Measurements from ENCODE around the gene TOR1B.

The TOR1B gene

GRCh38 chr9:129815278-129815677 lies 12.3 kb downstream of the TOR1B start:
- DNase-seq = no peak

DNA sequence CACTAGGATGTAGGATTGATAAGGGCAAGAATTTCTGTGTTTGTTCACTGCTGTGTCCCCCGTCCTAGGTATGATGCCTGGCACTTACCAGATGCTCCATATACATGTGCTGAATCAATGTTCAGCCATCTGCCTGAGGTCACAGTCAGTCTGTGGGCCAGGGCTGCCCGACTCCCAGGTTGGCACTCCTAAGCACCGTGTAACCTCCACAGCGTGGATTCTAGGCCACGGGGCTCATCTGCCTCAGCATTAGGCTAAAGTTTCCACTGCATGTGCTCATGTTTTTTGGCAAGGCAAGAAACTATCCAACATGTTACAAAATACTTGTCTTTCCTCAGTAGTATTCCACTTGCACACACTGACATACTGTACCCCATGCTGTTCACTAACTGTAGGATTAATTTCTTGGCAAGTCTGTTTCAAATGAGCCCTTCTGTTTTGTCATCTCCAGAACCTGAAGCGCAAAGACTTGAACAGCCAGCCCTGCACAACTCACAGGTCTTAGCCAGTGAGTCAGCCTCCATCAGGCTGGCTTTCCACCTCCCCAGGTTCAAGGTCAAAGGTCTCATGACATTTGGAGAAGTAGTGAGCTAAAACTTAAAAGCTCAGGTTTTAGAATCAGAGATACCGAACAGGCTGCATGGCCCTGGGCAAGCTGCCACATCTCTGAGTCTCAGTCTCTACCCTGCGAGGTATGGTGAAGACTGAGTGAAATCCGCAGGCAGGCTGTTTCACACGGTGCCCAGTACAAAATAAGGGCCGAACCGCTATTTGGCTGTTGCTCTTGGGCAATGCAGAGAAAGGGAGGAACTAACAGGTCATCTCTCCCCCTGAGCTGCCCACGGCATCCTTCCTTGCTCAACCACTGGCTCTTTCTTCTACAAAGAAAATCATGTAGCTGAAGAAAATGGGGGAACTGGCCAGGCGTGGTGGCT lies 13.8 kb downstream of the TOR1B start:
- DNase-seq = no peak

DNA sequence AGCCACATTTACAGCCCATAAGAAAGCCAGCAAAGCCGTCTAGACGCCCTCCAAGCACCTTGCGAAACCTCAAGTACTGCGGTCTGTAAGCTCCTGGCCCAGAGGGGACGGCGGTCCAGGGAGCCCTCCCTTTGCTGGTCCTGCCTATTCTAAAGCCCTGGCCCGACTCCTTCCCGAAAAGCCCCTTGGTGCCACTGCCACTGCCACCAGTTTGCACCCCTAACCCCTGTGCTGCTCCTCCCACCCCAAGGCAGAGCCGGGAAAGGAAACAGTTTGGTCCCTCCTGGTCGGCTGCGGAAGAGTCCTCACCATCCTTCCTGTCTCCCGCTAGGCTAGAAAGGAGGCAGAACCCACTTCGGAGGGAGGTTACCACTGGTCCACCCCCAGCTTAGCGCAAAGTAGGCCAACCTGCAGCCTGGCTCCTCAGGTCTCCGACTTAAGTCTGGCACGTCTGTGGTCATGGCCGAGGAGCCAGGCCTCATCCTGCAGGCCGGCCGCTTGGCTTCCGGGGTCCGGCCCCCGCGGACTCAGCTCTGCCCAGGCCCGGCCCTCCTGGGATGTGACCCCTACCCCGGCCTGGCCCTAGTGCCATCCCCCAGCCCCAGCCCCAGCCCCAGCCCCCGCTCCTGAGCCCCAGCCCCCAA lies 20.0 kb downstream of the TOR1B start:
- no peak for DNase-seq

DNA sequence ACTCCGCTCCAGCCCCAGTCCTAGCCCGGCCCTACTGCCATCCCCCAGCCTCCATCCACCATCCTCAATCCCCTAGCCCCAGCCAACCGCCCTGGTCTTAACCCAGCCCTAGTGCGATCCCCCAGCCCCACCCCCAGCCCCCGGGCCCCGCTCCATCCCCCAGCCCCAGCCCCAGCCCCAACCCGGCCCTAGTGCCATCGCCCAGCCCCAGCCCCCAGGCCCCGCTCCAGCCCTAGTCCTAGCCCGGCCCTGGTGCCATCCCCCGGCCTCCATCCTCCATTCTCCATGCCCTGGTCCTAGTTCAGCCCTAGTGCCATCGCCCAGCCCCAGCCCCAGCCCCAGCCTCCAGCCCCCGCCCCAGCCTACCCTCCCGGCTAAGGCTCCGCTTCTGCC lies 20.6 kb downstream of the TOR1B start:
- no peak for DNase-seq

GRCh38 chr9:129823935-129824601 lies 21.1 kb downstream of the TOR1B start, which contains the start of gene TOR1A:
Gene TOR1A (minus strand): TSS chr9:129824136. CDS start chr9:129824085, 51 bp downstream.
- peak; percentile 85 for DNase-seq

DNA sequence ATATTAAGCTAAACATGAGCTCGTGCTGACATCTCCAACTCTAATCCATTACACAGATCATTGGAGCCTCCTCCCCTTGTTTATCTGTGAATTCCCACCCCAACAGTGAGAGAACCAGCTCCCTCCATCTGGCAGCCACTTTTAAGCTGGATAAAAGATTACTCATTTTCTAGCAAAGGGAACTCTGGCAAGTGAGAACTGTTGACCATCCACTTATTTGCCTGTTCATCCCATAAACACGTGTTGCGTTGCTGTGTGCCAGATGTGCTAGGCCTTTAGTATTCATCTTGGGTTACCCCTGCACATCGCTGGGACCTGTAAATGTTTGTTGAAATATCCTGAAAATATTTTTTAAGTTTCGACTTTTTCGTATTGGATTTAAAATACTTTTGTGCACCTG lies 23.4 kb downstream of the TOR1B start:
- no peak for DNase-seq

- no peak for DNase-seq
Observed at GRCh38 chr9:129826759-129827158, 23.8 kb downstream of the TOR1B start.

DNA sequence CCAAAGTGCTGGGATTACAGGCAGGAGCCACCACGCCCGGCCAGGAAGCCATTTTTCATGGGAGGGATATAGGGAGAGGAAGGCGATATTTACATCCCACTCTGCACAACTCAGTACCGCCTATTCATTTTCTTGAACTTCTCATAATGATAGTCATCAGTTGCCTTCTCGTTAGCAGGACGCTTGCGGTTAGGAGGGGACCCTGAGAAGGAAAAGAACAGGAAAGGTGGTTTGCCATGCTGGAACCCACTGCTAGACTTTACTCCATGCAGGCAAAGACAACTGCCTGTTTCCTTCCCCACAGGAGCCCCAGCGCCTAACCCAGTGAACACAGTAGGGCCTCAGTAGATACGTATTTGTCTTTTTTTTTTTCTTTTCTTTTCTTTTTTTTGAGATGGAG lies 25.1 kb downstream of the TOR1B start:
- no peak for DNase-seq

DNA sequence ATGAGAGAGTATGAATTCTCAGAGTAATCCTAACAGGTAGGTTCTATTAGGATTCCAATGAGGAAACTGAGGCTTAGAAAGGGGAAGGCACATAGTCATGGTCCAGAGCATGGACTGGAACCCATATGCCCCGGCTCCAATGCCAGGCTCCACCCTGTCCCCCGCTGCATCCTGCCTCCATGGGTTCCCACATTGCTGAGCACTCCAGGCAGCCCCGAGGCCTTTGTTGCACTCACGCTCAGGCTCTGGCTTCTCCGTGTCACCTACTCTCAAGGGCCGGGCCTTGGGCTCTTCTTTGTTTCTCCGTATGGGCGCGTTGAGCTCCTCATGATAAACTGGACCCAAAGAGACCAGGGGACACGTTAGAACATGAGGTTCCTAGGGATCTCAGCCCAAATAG lies 26.0 kb downstream of the TOR1B start:
- DNase-seq = no peak

DNA sequence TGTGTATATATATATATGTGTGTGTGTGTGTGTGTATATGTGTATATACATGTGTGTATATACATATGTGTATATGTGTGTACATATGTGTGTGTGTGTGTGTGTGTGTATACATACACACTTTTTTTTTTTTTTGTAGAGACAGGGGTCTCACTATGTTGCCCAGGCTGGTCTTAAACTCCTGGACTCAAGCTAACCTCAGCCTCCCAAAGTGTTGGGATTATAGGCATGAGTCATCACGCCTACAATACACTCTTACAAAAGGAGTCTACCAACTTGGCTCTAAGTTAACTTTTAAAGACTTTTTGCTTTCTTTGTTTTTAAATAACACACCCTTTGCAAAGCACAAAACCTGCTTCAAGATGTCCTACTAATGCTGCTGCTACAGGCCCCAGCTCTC lies 30.0 kb downstream of the TOR1B start:
- DNase-seq = no peak

DNA sequence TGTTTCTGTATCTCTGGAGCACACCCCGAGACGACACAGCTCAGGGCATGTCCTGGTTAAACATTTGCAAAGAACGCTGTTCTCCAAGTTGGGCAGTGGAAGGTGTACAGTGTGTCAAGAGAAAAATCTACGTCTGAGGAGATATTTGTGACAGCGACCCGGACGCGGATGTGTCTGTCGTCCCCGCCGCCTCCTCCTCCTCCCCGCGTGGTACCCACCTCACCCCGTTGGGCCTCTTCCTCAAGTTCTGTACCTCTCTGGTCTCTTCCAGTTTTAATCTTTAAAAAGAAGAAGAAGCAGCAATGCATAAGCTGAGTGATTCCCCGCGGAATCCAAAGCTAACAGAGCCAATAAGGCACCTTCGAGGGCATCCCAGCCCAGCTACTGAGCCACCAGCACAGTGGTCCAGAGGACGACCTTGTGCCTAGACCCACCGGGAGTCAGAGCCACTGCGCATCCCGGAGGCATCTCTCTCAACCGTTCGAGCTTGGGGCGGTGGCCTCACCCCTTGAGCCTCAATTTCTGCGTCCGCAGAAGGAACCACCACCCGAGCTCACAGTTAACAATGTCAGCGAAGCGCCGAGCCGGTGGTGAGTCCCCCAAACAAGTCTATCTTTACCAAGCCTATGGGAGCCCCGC lies 31.6 kb downstream of the TOR1B start:
- DNase-seq = no peak

DNA sequence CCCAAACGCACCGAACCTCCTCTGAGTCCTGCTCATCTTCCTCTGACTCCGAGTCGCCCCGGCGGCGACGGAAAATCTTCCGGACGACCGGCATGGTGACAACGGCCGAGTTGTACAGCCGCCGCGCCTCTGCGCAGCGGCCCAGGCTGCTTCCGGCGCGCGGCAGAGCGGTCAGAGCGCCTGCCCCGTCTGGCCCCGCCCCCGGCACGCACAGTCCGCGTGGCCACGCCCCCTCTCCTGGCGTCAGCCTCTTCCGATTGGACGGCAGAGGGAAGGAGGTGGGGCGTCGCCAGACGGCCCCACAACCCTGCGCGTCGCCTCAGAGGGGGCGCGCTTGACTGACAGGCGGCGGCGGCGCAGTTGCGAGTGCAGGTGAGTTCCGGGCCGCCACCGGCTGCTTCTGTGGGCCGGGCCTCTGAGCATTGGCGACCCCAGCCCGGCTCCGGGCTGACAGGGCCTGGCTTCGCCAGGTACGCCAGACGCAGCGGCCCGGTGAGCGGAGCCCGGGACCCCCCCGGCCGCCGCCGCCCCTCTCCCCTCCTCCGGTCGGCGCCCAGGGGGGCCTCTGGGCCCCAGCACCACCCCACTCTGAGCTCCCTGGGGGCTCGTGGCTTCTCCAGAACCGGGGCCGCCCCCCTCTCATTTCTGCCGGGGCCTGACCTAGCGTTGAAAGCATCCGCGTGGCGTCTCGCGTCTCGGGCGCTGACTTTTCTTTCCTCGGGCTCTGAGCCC lies 32.3 kb downstream of the TOR1B start, which contains the start of the genes C9orf78 and USP20:
Gene C9orf78 (minus strand): TSS at position 148 of the 732 bp plus-strand sequence. CDS start 54 bp downstream, at position 94.
Gene USP20 (plus strand): TSS at position 331 of the 732 bp plus-strand sequence. CDS start 17,098 bp downstream, outside the sequence.
- peak; percentile 96 for DNase-seq

DNA sequence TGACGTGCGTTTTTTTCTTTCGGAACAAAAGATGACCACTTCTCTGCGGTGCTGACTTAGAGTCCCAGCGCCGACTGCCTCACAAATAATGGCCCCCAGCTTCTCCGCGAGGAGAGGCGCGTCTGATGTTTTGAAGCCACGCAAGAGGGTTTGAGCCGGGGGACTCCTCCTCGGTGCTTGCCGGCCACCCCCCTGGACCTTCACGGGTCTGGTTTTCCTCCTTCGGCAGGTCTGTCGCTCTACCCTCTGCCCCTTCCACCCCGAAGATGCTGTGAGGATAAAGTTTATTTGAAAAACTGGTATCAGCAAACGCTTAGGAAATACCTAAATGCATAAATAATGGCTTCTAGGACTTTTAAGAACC lies 32.9 kb downstream of the TOR1B start:
- DNase-seq = no peak

DNA sequence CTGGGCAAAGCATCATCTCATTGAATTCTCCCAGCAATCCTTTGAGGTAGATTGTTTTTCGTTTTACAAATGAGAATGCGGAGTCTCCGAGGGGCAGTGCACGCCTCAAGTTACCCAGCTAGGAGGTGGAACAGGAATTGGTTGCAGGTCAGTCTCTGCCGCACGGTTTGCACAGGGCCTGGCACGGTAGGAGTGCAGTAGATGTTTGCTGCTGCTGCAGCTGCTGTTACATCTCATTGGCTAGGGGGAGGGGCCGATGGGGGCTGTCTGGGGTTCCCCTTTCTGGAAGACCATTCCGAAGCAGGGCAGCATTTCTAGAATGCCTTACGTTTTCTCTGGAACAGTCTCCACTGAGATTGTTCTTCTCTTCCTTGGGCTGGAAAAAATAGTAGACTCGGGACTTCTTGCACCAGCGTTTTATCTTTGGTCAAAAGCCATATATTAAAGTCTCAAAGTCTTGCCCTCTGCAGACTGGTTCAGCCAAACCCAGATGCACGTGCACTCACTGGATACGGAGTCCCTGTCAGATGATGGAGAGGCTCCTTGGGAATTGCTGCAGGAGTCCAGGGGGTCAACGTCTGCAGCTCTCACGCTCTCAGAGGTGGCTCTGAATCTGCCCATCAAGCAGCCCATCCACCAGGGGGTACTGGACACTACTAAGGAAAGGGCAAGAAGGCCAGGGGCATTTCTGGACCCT lies 33.5 kb downstream of the TOR1B start:
- no peak for DNase-seq

DNA sequence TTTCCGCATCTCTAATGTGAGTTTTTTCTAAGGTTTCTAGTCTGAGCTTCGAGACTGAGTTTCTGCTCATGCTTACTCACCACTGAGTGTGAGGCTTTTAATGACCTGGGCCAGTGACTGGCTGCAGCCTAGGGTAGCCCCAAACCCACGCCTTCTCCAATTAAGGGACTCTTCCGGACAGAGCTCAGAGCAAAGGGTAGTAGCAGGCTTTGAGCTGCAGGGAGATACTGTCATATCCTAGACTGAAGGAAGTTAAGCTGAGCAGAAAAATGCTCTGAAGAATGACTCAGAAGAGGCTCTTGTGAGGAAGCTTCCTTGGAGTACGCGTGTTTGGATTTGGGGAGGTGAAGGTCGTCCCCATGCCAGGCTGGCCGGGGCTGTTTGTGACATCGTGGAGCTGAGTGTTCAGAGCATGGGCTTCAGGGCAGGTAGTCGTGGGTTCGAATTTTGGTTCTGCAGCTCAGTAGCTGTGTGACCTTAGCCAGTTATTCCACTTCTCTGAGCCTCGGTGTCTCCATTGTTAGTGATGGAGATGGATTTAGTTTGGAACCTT lies 35.8 kb downstream of the TOR1B start:
- no peak for DNase-seq

- DNase-seq = no peak
Observed at GRCh38 chr9:129839324-129840023, 36.5 kb downstream of the TOR1B start.

- peak; percentile 70 for DNase-seq
Observed at GRCh38 chr9:129840034-129840433, 37.0 kb downstream of the TOR1B start.

DNA sequence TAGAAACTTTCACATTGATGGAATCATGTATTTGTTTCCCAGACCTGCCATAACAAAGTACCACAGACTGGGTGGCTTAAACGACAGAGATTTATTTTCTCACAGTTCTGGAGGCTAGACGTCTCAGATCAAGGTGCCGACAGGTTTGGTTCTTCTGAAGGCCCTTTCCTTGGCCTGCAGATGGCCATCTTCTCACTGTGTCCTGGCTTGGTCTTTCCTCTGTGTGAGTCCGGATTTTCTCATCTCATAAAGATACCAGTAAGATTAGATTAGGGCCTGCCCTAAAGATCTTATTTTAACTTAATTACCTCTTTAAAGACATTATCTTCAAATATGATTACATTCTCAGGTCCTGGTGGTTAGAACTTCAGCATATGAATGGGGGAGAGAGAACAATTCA lies 38.1 kb downstream of the TOR1B start:
- DNase-seq = no peak

- DNase-seq = no peak
Observed at GRCh38 chr9:129845373-129845772, 42.4 kb downstream of the TOR1B start.

- DNase-seq = no peak
Observed at GRCh38 chr9:129848712-129849441, 45.9 kb downstream of the TOR1B start.

Data from DMS79 (cell line).